HCT116 (cell line): ENCODE measurements around the gene DOHH. TPM values are rescaled to one million over a fixed set of nuclear protein-coding genes. Genes with fewer than 3 reads are reported as not detected.

Source experiments
- ATAC-seq: fragments of 200-7000 bp; cut with Tn5 transposase; 2 replicates; pipeline ENCODE4 v1.9.1; 2020; ENCODE audit warnings: mild to moderate bottlenecking, moderate library complexity
- BruUV-seq: library from RNA; stranded (reverse); fragments of 400-500 nt; replicated peaks from 2 replicates; lab custom pipeline; 2021; lab: Mats Ljungman, UMichigan
- CTCF ChIA-PET: fragments of 300-600 bp; sonication (Branson Sonifier 250); formaldehyde crosslinking; loops from one replicate; lab custom pipeline; 2021; ENCODE audit warnings: antibody characterized with exemption; lab: Charles Lee
- POLR2A ChIA-PET: fragments of 300-600, 350-600 bp; sonication (Branson Sonifier 250); formaldehyde crosslinking; loops from one replicate; lab custom pipeline; 2021; ENCODE audit warnings: antibody characterized with exemption; lab: Charles Lee
- RAD21 ChIA-PET, 2 experiments: fragments of 300-600 bp; sonication (Branson Sonifier 250); formaldehyde crosslinking; loops; one replicate each; lab custom pipeline; 2023; ENCODE audit warnings: low total read pairs in 2 of 2; ENCODE audit not compliant: uncharacterized antibody in 2 of 2, unreplicated experiment in 2 of 2, low non-redundant PET in 1 of 2; lab: Charles Lee
- DNase-seq: peaks from one replicate; pipeline ENCODE4 v3.0.0-alpha.2; 2010; ENCODE audit warnings: low read depth, low spot score
- H2AFZ ChIP-seq: fragments of 200-600 bp; shearing (Covaris generic), sonication (generic); 2 replicates; pipeline ENCODE4 v1.6.1; 2017; ENCODE audit warnings: low read depth, mixed run types, mixed read lengths, antibody characterized with exemption, low read length; ENCODE audit not compliant: poor library complexity, severe bottlenecking
- H3K27ac ChIP-seq: 2 replicates; pipeline ENCODE4 v1.5.1; 2012; ENCODE audit warnings: low read depth, low read length
- H3K27me3 ChIP-seq: fragments of 200-600 bp; sonication (generic); 2 replicates; pipeline ENCODE4 v1.6.1; 2016; ENCODE audit warnings: mixed run types, low read length, mixed read lengths; ENCODE audit not compliant: insufficient read depth
- H3K36me3 ChIP-seq, 2 experiments: fragments of 200-500 bp in 1 of 2; fragments of 200-600 bp in 1 of 2; sonication (Bioruptor generic) in 1 of 2; sonication (generic) in 1 of 2; 2 replicates each; pipeline versions ENCODE4 v1.5.1 to v1.6.1; 2014 to 2016; ENCODE audit warnings: low read length in 2 of 2, inconsistent platforms in 1 of 2, mixed read lengths in 1 of 2, mixed run types in 1 of 2; ENCODE audit not compliant: insufficient read depth in 2 of 2, control insufficient read depth in 1 of 2
- H3K4me1 ChIP-seq, 2 experiments: fragments of 200-600 bp in 1 of 2; sonication (generic) in 1 of 2; 2 replicates each; pipeline versions ENCODE4 v1.5.1 to v1.6.1; 2012 to 2017; ENCODE audit warnings: low read length in 2 of 2, inconsistent platforms in 1 of 2, mild to moderate bottlenecking in 1 of 2, mixed read lengths in 1 of 2, mixed run types in 1 of 2, moderate library complexity in 1 of 2; ENCODE audit not compliant: insufficient read depth in 2 of 2, control insufficient read depth in 1 of 2
- H3K4me2 ChIP-seq: fragments of 200-600 bp; sonication (generic); 2 replicates; pipeline ENCODE4 v1.6.1; 2017; ENCODE audit warnings: mixed run types, low read length, mixed read lengths
- H3K4me3 ChIP-seq, 2 experiments: fragments of 200-600 bp in 1 of 2; sonication (generic) in 1 of 2; replicated peaks in 1 of 2; 2 replicates each; pipeline ENCODE4 v1.5.1; 2011 to 2016; ENCODE audit warnings: low read length in 2 of 2, control low read depth in 1 of 2, low read depth in 1 of 2, mild to moderate bottlenecking in 1 of 2, mixed read lengths in 1 of 2, mixed run types in 1 of 2
- H3K79me2 ChIP-seq: fragments of 200-600 bp; sonication (generic); 2 replicates; pipeline ENCODE4 v1.6.1; 2017; ENCODE audit warnings: mild to moderate bottlenecking, mixed run types, low read length, moderate library complexity, mixed read lengths; ENCODE audit not compliant: insufficient read depth
- H3K9ac ChIP-seq: fragments of 200-600 bp; sonication (generic); 2 replicates; pipeline ENCODE4 v1.6.1; 2016; ENCODE audit warnings: low read length, mixed read lengths
- H3K9me2 ChIP-seq: fragments of 200-600 bp; sonication (generic), shearing (Covaris generic); 2 replicates; pipeline ENCODE4 v1.6.1; 2017; ENCODE audit warnings: mixed run types, mild to moderate bottlenecking, moderate library complexity; ENCODE audit not compliant: insufficient read depth
- H3K9me3 ChIP-seq, 2 experiments: fragments of 200-500 bp in 1 of 2; fragments of 200-600 bp in 1 of 2; sonication (Bioruptor generic) in 1 of 2; sonication (generic) in 1 of 2; 2 replicates each; pipeline ENCODE4 v1.6.1; 2014 to 2017; ENCODE audit warnings: low read length in 2 of 2, mixed read lengths in 2 of 2, inconsistent platforms in 1 of 2, low read depth in 1 of 2, mild to moderate bottlenecking in 1 of 2, mixed run types in 1 of 2, moderate library complexity in 1 of 2; ENCODE audit not compliant: control insufficient read depth in 1 of 2, insufficient read depth in 1 of 2
- H4K20me1 ChIP-seq: fragments of 200-600 bp; sonication (generic), shearing (Covaris generic); 2 replicates; pipeline ENCODE4 v1.6.1; 2017; ENCODE audit warnings: mixed run types, mild to moderate bottlenecking, moderate library complexity; ENCODE audit not compliant: insufficient read depth
- CBX3 ChIP-seq: IDR thresholded peaks from 2 replicates; pipeline ENCODE4 v1.6.1; 2012; ENCODE audit warnings: low read depth
- CEBPB ChIP-seq: IDR thresholded peaks from 2 replicates; pipeline ENCODE4 v1.6.1; 2012; ENCODE audit warnings: low read depth
- EGR1 ChIP-seq: IDR thresholded peaks from 2 replicates; pipeline ENCODE4 v1.6.1; 2012; ENCODE audit warnings: low read depth
- EZH2 ChIP-seq: fragments of 200-600 bp; sonication (generic); IDR thresholded peaks from 2 replicates; pipeline ENCODE4 v1.6.1; 2017; ENCODE audit warnings: antibody characterized with exemption, mixed run types
- FOSL1 ChIP-seq: IDR thresholded peaks from 2 replicates; pipeline ENCODE4 v1.6.1; 2012; ENCODE audit warnings: low read depth
- POLR2AphosphoS5 ChIP-seq: IDR thresholded peaks from 2 replicates; pipeline ENCODE4 v1.6.1; 2011; ENCODE audit warnings: mild to moderate bottlenecking, low read depth, low read length, moderate library complexity
- SP1 ChIP-seq: IDR thresholded peaks from 2 replicates; pipeline ENCODE4 v1.6.1; 2012; ENCODE audit warnings: low read depth
- SRF ChIP-seq: IDR thresholded peaks from 2 replicates; pipeline ENCODE4 v1.6.1; 2012; ENCODE audit warnings: low read depth
- YY1 ChIP-seq: IDR thresholded peaks from 2 replicates; pipeline ENCODE4 v1.6.1; 2011; ENCODE audit warnings: low read length, low read depth, moderate library complexity, mild to moderate bottlenecking; ENCODE audit not compliant: insufficient replicate concordance; ENCODE audit errors: extremely low read depth
- ZBTB33 ChIP-seq: IDR thresholded peaks from 2 replicates; pipeline ENCODE4 v1.6.1; 2011; ENCODE audit warnings: mild to moderate bottlenecking, low read length, moderate library complexity; ENCODE audit not compliant: insufficient replicate concordance; ENCODE audit errors: extremely low read depth
- intact Hi-C: fragments of 100-400 bp; cut with micrococcal nuclease; formaldehyde crosslinking; loops from 2 replicates; pipeline ENCODE4 v1.10.0; 2022
- total RNA-seq: library from RNA; stranded (reverse); gene quantifications from one replicate; pipeline ENCODE4 v1.2.1, GENCODE V29; 2021; ENCODE audit not compliant: unreplicated experiment
- TF ChIP-seq, protein P1 (sequence below): IDR thresholded peaks from 2 replicates; pipeline ENCODE4 v1.6.1; 2012
- TF ChIP-seq, protein P2 (sequence below): IDR thresholded peaks from 2 replicates; pipeline ENCODE4 v1.6.1; 2012

Gene DOHH
- total RNA-seq, 1 experiment from 2014 or later, result 20.9 TPM

GRCh38 chr19:3517638-3518037 lies 17.2 kb upstream of the DOHH start (continued):
- TF ChIP-seq, protein P1, sequence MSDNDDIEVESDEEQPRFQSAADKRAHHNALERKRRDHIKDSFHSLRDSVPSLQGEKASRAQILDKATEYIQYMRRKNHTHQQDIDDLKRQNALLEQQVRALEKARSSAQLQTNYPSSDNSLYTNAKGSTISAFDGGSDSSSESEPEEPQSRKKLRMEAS, result no peak
- no peak for TF ChIP-seq CEBPB

DNA sequence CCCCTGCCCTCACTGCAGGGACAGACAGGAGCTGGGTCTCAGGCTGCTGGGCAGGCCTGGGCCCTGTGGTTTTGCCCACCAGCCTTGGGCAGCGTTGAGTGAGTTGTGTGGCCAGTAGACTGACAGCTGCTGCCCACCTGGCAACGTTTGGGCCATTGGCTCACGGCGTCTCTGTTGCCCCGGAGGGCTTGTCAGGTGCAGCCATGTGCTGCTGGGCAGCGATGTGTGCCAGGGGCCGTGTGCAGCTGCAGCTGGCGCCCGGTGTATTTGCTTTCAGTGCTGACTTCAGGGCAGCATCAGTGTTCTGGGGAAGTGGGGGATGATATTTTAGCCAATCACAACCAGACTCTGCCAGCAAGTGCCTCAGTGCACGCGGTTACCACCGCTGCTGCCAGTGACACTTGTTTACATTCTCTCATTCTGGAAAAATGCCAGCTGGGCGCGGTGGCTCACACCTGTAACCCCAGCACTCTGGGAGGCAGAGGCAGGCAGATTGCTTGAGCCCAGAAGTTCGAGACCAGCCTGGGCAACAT lies 16.3 kb upstream of the DOHH start:
- ChIA-PET POLR2A (no interaction called here), CTCF (no interaction called here), RAD21 (no interaction called here)
- intact Hi-C loops, result no loop called here
- peaks cover 90% of the 10 kb centered on the region for H3K79me2 ChIP-seq
- TF ChIP-seq POLR2AphosphoS5 (no peak), ZBTB33 (no peak), EZH2 (no peak), EGR1 (no peak), SRF (no peak), CBX3 (no peak), YY1 (no peak), FOSL1 (no peak), SP1 (no peak)
- TF ChIP-seq, protein P2, sequence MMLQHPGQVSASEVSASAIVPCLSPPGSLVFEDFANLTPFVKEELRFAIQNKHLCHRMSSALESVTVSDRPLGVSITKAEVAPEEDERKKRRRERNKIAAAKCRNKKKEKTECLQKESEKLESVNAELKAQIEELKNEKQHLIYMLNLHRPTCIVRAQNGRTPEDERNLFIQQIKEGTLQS, result no peak
- no peaks in the 10 kb centered on the region for H3K27me3 ChIP-seq
- H3K9ac ChIP-seq, result no peak overlapping the region
- BruUV-seq, result no TSS peak
- H3K36me3 ChIP-seq, result peaks cover 5 to 8% of the 10 kb centered on the region in 2 experiments; a peak in 2 of 4 replicates
- H3K27ac ChIP-seq, result no peak overlapping the region
- no peak overlapping the region for H3K4me3 ChIP-seq
- no peak overlapping the region for H2AFZ ChIP-seq
- H4K20me1 ChIP-seq, result no peaks in the 10 kb centered on the region
- peaks cover 3 to 13% of the 10 kb centered on the region in 2 experiments; a peak in 2 of 4 replicates for H3K4me1 ChIP-seq
- H3K9me2 ChIP-seq, result no peaks in the 10 kb centered on the region
- DNase-seq, result no peak
- ATAC-seq, result no peak
- no peaks in the 10 kb centered on the region for H3K9me3 ChIP-seq
- H3K4me2 ChIP-seq, result no peak overlapping the region
